Right atrium auricular region (tissue), 2 donors: ENCODE data around the gene ARHGEF39. TPM values are rescaled to one million over a fixed set of nuclear protein-coding genes. Genes with fewer than 3 reads are reported as not detected.
"Not testable (repeated sequence)": the region's sequence is repeated elsewhere in the genome, so short reads cannot be mapped to it uniquely, and the experiment has no call there.

Experiments used
- DNase-seq: peaks from one replicate; pipeline ENCODE4 v3.0.0-alpha.2; 2019; ENCODE audit warnings: low spot score
- H3K27ac ChIP-seq, 2 donors: fragments of 200-600 bp; sonication (generic); 1 replicate in 1 of 2; 2 replicates in 1 of 2; pipeline ENCODE4 v1.5.1; 2016 to 2019
- H3K27me3 ChIP-seq, 2 donors: fragments of 200-600 bp; sonication (generic); one replicate each; pipeline versions ENCODE4 v1.5.1 to v1.6.0; 2017 to 2019
- H3K36me3 ChIP-seq: fragments of 200-600 bp; sonication (generic); one replicate; pipeline ENCODE4 v1.5.1; 2016
- H3K4me1 ChIP-seq, 2 donors: fragments of 200-600 bp; sonication (generic); one replicate each; pipeline versions ENCODE4 v1.5.1 to v1.6.0; 2017 to 2019
- H3K4me3 ChIP-seq, 2 donors: fragments of 200-600 bp; sonication (generic); 1 replicate in 1 of 2; 2 replicates in 1 of 2; pipeline ENCODE4 v1.5.1; 2017 to 2019; ENCODE audit warnings: mild to moderate bottlenecking in 1 of 2, moderate library complexity in 1 of 2
- H3K9me3 ChIP-seq, 2 donors: fragments of 200-600 bp; sonication (generic); one replicate each; pipeline ENCODE4 v1.5.1; 2019
- CTCF ChIP-seq, 2 donors: fragments of 200-600 bp; sonication (generic); IDR thresholded peaks; one replicate each; pipeline ENCODE4 v1.5.1; 2019; ENCODE audit warnings: antibody characterized with exemption in 2 of 2
- total RNA-seq, 2 donors: library from RNA; depleted of rRNA; stranded (reverse); fragments of >200 nt; gene quantifications; one replicate each; pipeline ENCODE4 v1.1.0, GENCODE V29; 2016

ARHGEF39 gene
- total RNA-seq, 2 donors from 2014 or later, result 0.44 TPM; not detected in 1

- H3K4me1 ChIP-seq, result peaks cover 0 to 15% of the 10 kb centered on the region in 2 donors
These were observed 18.9 kb downstream of the ARHGEF39 start for GRCh38 chr9:35646153-35646532.

DNA sequence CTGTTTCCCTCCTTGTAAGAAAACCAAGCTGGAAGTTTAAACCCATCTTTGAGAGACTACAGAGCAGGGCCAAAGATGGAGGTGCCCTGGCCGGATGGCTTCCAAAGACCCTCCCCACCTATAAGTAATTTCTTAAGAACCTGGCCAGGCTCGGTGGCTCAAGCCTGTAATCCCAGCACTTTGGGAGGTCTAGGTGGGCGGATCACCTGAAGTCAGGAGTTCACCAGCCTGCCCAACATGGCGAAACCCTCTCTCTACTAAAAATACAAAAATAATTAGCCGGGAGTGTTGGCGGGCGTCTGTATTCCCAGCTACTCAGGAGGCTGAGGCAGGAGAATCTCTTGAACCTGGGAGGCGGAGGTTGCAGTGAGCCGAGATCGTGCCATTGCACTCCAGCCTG lies 19.3 kb downstream of the ARHGEF39 start:
- H3K4me1 ChIP-seq, result peaks cover 0 to 15% of the 10 kb centered on the region in 2 donors
- peak overlapping the region; percentile 55 to 58 for H3K4me3 ChIP-seq
- peak overlapping the region; percentile 86 to 91 for H3K27ac ChIP-seq
- H3K27me3 ChIP-seq, H3K36me3 ChIP-seq, DNase-seq, H3K9me3 ChIP-seq: not testable (repeated sequence)

More at GRCh38 chr9:35646153-35646532, 18.9 kb downstream of the ARHGEF39 start:
- H3K36me3 ChIP-seq, result no peaks in the 10 kb centered on the region
- no peaks in the 10 kb centered on the region for H3K9me3 ChIP-seq
- peak overlapping the region; percentile 55 to 58 for H3K4me3 ChIP-seq
- H3K27ac ChIP-seq, result peak overlapping the region; percentile 86 to 91
- no peaks in the 10 kb centered on the region for H3K27me3 ChIP-seq
- DNase-seq, result no peak
- TF ChIP-seq CTCF (IDR thresholded peaks at IDR 0.05), result no peak

DNA sequence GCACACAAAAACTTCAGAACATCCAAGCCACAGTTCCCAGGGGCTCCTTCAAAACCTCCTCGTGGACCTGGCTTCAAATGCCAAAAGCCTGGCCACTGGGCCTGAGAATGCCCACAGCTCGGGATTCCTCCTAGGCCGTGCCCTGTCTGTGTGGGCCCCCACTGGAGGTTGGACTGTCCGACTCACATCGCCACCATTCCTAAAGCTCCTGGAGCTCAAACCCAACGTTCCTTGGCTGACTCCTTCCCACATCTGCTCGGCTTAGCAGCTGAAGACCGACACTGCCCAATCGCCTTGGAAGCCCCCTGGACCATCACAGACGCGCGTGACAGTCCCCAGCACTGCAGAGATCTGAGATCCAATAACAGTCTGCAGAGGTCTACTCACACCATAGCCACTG lies 21.9 kb downstream of the ARHGEF39 start:
- Histone ChIP-seq H3K36me3 (no peaks in the 10 kb centered on the region), H3K4me3 (no peak overlapping the region), H3K27me3 (no peaks in the 10 kb centered on the region), H3K27ac (no peak overlapping the region), H3K4me1 (peaks cover 0 to 15% of the 10 kb centered on the region in 2 donors), H3K9me3 (no peaks in the 10 kb centered on the region)
- DNase-seq, result no peak
- no peak for TF ChIP-seq CTCF (IDR thresholded peaks at IDR 0.05)

DNA sequence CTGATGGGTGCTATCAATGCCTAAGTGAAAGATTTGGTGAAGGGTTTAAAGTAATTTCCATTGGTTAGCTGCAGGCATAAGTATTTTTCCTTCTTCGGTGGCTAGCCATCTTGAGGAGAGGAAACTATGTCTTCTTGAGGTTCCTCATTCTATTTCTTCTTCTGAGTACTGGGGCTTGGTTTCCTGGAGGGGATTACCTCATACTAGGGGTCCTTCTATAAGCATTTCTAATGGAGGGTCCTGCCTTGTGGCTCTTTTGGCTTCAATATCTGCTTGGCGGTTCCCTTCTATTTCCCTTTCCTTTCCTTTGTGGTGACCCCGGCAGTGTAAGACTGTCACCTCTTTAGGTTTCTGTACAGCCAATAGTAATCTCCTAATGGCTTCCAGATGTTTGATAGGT lies 23.5 kb downstream of the ARHGEF39 start:
- not testable (repeated sequence) for H3K4me1 ChIP-seq, H3K4me3 ChIP-seq, H3K36me3 ChIP-seq, DNase-seq, H3K27me3 ChIP-seq, H3K27ac ChIP-seq, H3K9me3 ChIP-seq

- H3K27me3 ChIP-seq, H3K27ac ChIP-seq, H3K36me3 ChIP-seq, DNase-seq, H3K9me3 ChIP-seq, H3K4me1 ChIP-seq, H3K4me3 ChIP-seq: not testable (repeated sequence)
These were observed 24.6 kb downstream of the ARHGEF39 start for GRCh38 chr9:35640431-35640830.

DNA sequence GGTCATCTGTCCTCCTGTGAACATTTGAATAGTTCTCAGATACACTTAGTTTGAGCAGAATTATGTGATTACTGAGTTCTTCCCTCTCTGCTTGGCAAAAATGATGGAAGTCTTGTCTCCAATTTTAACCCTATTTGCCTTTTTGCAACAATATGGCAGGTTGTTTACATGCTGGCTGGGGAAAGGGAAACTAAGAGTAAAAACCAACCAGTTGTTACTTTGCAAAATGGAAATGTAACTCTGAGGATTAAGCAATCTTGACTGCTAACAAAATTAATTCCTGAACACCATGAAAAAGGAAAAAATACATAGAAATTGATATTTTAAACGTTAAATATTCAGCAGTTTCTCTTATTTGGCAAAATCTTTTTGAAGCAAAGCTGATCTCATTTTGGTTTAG lies 25.4 kb downstream of the ARHGEF39 start:
- no peak for DNase-seq
- no peak overlapping the region for H3K4me3 ChIP-seq
- TF ChIP-seq CTCF (IDR thresholded peaks at IDR 0.05), result no peak
- H3K36me3 ChIP-seq, result no peaks in the 10 kb centered on the region
- no peaks in the 10 kb centered on the region for H3K9me3 ChIP-seq
- H3K27ac ChIP-seq, result no peak overlapping the region
- H3K4me1 ChIP-seq, result peaks cover 0 to 11% of the 10 kb centered on the region in 2 donors
- H3K27me3 ChIP-seq, result no peaks in the 10 kb centered on the region

GRCh38 chr9:35639225-35639624 lies 25.8 kb downstream of the ARHGEF39 start:
- not testable (repeated sequence) for H3K36me3 ChIP-seq, DNase-seq, H3K4me3 ChIP-seq, H3K27me3 ChIP-seq, H3K27ac ChIP-seq, H3K9me3 ChIP-seq
- peaks cover 0 to 11% of the 10 kb centered on the region in 2 donors for H3K4me1 ChIP-seq

- not testable (repeated sequence) for H3K27me3 ChIP-seq, DNase-seq, H3K9me3 ChIP-seq, H3K4me3 ChIP-seq, H3K36me3 ChIP-seq, H3K27ac ChIP-seq
- H3K4me1 ChIP-seq, result peaks cover 0 to 11% of the 10 kb centered on the region in 2 donors
These were observed 26.2 kb downstream of the ARHGEF39 start for GRCh38 chr9:35638751-35639150.

GRCh38 chr9:35637427-35637955 lies 27.5 kb downstream of the ARHGEF39 start:
- not testable (repeated sequence) for H3K36me3 ChIP-seq, H3K9me3 ChIP-seq, H3K27ac ChIP-seq, H3K27me3 ChIP-seq, H3K4me3 ChIP-seq, DNase-seq
- H3K4me1 ChIP-seq, result peaks cover 0 to 11% of the 10 kb centered on the region in 2 donors

DNA sequence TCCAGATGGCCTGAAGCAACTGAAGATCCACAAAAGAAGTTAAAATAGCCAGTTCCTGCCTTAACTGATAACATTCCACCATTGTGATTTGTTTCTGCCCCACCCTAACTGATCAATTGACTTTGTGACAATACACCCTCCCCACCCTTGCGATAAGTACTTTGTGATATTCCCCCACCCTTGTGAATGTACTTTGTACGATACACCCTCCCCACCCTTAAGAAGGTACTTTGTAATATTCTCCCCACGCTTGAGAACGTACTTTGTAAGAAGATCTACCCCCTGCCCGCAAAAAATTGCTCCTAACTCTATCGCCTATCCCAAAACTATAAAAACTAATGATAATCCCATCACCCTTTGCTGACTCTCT lies 28.1 kb downstream of the ARHGEF39 start:
- not testable (repeated sequence) for H3K4me3 ChIP-seq, H3K27me3 ChIP-seq, DNase-seq, H3K27ac ChIP-seq, H3K36me3 ChIP-seq, H3K9me3 ChIP-seq
- H3K4me1 ChIP-seq, result peaks cover 0 to 11% of the 10 kb centered on the region in 2 donors
